Colonic mucosa (tissue), 4 donors: ENCODE results near the gene USP9X. TPM values are rescaled to one million over a fixed set of nuclear protein-coding genes. Genes with fewer than 3 reads are reported as not detected.

ENCODE experiments used
- DNase-seq: peaks from one replicate; pipeline ENCODE4 v3.0.0-alpha.2; 2020
- H3K27ac ChIP-seq: fragments of 200-600 bp; one replicate; pipeline ENCODE4 v1.8.0; 2021
- H3K27me3 ChIP-seq: fragments of 200-600 bp; one replicate; pipeline ENCODE4 v1.8.0; 2021
- H3K36me3 ChIP-seq: fragments of 200-600 bp; one replicate; pipeline ENCODE4 v1.8.0; 2021
- H3K4me1 ChIP-seq: fragments of 200-600 bp; one replicate; pipeline ENCODE4 v1.8.0; 2021; ENCODE audit warnings: mild to moderate bottlenecking
- H3K4me3 ChIP-seq: fragments of 200-600 bp; one replicate; pipeline ENCODE4 v1.8.0; 2021
- H3K9ac ChIP-seq, 2 donors: one replicate each; pipeline ENCODE4 v1.7.0; 2013; ENCODE audit warnings: control low read depth in 2 of 2, low read depth in 2 of 2, low read length in 2 of 2
- H3K9me3 ChIP-seq: fragments of 200-600 bp; one replicate; pipeline ENCODE4 v1.8.0; 2021
- intact Hi-C: fragments of 100-400 bp; cut with DNase I; formaldehyde crosslinking; loops from one replicate; pipeline ENCODE4 v1.14.1; 2022
- total RNA-seq, 2 donors: library from RNA; stranded (reverse); fragmentation: NEBNext Ultra II Directional in 1 of 2; extraction: Animal tissue kit (Norgen Biotek cat#: 25700) in 1 of 2; gene quantifications; one replicate each; pipeline ENCODE4 v1.2.1, GENCODE V29; 2021
- TF ChIP-seq, protein P1 (sequence below): fragments of 200-600 bp; IDR thresholded peaks from one replicate; pipeline ENCODE4 v1.8.0; 2022; ENCODE audit warnings: antibody characterized with exemption, mild to moderate bottlenecking
- donor health status: healthy.
- donor health status: DM: no; HTN: no; CAD: no.
- donor health status: DM: no; HTN: no; CAD: no.

USP9X gene
- total RNA-seq, 2 donors from 2014 or later: 74.5 to 89.0 TPM

DNA sequence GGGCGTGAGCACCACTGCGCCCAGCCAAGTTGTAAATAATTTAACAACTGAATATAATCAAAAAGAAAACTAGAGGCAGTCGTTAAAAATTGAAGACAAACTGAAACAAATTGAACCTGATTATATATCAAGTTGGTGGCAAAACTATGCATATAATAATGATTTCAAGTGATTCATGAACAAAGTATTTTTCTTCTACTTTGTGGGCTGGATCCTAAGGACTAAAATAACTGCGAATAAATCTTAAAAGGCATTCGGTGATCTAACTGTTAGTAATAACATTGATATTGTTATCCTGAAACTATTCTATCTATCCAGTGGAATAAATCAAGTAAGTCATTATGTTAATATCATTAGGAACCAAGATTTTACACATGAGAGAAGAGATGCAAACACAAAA lies 21.2 kb upstream of the USP9X start:
- Histone ChIP-seq H3K27me3 (no peaks in the 10 kb centered on the region), H3K36me3 (no peaks in the 10 kb centered on the region), H3K4me1 (no peaks in the 10 kb centered on the region), H3K9ac (no peak overlapping the region), H3K9me3 (no peaks in the 10 kb centered on the region), H3K27ac (no peak overlapping the region), H3K4me3 (no peak overlapping the region)
- intact Hi-C loops: no loop called here
- DNase-seq: no peak
- TF ChIP-seq, protein P1, sequence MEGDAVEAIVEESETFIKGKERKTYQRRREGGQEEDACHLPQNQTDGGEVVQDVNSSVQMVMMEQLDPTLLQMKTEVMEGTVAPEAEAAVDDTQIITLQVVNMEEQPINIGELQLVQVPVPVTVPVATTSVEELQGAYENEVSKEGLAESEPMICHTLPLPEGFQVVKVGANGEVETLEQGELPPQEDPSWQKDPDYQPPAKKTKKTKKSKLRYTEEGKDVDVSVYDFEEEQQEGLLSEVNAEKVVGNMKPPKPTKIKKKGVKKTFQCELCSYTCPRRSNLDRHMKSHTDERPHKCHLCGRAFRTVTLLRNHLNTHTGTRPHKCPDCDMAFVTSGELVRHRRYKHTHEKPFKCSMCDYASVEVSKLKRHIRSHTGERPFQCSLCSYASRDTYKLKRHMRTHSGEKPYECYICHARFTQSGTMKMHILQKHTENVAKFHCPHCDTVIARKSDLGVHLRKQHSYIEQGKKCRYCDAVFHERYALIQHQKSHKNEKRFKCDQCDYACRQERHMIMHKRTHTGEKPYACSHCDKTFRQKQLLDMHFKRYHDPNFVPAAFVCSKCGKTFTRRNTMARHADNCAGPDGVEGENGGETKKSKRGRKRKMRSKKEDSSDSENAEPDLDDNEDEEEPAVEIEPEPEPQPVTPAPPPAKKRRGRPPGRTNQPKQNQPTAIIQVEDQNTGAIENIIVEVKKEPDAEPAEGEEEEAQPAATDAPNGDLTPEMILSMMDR: no peak

- peaks cover 4% of the 10 kb centered on the region for H3K27me3 ChIP-seq
- H3K9me3 ChIP-seq: no peaks in the 10 kb centered on the region
- H3K36me3 ChIP-seq: no peaks in the 10 kb centered on the region
- TF ChIP-seq, protein P1: no peak
- no peak overlapping the region for H3K9ac ChIP-seq
- no peak overlapping the region for H3K27ac ChIP-seq
- no peaks in the 10 kb centered on the region for H3K4me1 ChIP-seq
- intact Hi-C loops: no loop called here
- H3K4me3 ChIP-seq: no peak overlapping the region
- no peak for DNase-seq
Measured at GRCh38 chrX:41066391-41066790, 18.9 kb upstream of the USP9X start.

DNA sequence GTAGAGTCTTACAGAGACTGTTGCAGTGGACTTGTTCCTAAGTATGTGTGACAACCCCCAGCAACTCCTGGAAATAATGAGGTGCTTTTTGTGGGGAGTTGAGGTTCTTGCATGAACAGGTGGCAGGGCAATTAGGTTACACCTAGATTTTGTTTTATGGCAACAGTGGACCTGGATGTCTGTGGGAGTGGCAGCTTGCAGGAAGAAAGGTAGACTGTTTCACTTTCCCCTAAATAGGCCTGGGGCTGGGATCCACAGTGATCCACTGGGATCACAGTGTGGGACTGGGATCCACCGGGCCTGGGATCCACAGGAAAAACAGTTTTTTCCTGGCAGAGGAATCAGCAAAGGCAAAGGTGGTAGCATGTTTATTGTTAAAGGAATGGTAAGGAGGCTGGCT lies 18.3 kb upstream of the USP9X start:
- H3K27ac ChIP-seq: no peak overlapping the region
- no peaks in the 10 kb centered on the region for H3K36me3 ChIP-seq
- intact Hi-C loops: no loop called here
- H3K27me3 ChIP-seq: peaks cover 4% of the 10 kb centered on the region
- no peaks in the 10 kb centered on the region for H3K4me1 ChIP-seq
- no peaks in the 10 kb centered on the region for H3K9me3 ChIP-seq
- H3K4me3 ChIP-seq: no peak overlapping the region
- no peak for DNase-seq
- no peak overlapping the region for H3K9ac ChIP-seq
- TF ChIP-seq, protein P1: no peak

DNA sequence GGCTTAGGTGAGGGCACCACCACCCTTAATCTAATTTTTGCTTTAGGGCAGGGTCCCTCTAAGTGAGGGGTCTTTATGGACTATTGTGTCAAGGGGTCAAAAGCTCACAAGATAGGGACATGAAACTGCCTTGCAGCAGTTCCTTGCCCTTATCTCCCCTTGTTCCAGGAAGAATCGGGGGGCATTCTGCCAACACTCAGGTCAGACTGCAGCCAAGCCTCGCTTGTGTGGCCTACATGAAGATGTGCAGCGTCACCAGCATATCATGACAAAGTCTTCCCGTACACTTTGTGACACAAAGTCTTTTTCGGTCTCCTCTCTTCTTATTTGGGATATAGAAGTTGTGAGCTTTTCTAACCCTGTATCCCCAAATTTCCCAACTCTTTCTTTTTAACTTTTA lies 17.5 kb upstream of the USP9X start:
- no peak overlapping the region for H3K27ac ChIP-seq
- TF ChIP-seq, protein P1: no peak
- H3K4me1 ChIP-seq: no peaks in the 10 kb centered on the region
- no peaks in the 10 kb centered on the region for H3K36me3 ChIP-seq
- H3K9ac ChIP-seq: no peak overlapping the region
- intact Hi-C loops: no loop called here
- no peak for DNase-seq
- no peaks in the 10 kb centered on the region for H3K9me3 ChIP-seq
- peaks cover 4% of the 10 kb centered on the region for H3K27me3 ChIP-seq
- no peak overlapping the region for H3K4me3 ChIP-seq

DNA sequence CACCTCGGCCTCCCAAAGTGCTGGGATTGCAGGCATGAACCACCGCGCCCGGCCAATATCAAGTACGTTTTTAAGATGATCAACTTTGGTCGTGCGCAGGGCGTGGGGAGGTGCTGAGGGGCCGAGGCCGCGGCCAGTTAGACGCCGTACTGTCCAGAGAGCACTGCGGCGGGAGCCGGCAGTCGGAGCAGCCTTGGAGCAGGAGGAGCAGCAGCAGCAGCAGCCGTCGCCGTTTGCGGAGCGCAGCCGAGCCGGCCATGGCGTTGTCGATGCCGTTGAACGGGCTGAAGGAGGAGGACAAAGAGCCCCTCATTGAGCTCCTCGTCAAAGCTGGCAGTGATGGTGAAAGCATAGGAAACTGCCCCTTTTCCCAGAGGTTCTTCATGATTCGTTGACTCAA lies 8.5 kb upstream of the USP9X start:
- no peaks in the 10 kb centered on the region for H3K9me3 ChIP-seq

More for the DNA sequence above, 8.5 kb upstream of the USP9X start:
- DNase-seq: no peak
- H3K36me3 ChIP-seq: no peaks in the 10 kb centered on the region
- intact Hi-C loops: no loop called here
- no peak overlapping the region for H3K4me3 ChIP-seq
- H3K27ac ChIP-seq: no peak overlapping the region
- no peaks in the 10 kb centered on the region for H3K27me3 ChIP-seq
- no peak overlapping the region for H3K9ac ChIP-seq
- H3K4me1 ChIP-seq: no peaks in the 10 kb centered on the region
- TF ChIP-seq, protein P1: no peak
